ENCODE measurements around the gene MAN1A1. TPM values are rescaled to one million over a fixed set of nuclear protein-coding genes. Genes with fewer than 3 reads are reported as not detected.
A peak's percentile ranks its signal among the peaks of the same experiment; 100 is the strongest.

The MAN1A1 gene
- total and polyA plus RNA-seq, 2 of the 8 experiments (the other 6 are each of a cell fraction or from before 2014, with no cell fraction given), result 1.8 to 5.4 TPM

DNA sequence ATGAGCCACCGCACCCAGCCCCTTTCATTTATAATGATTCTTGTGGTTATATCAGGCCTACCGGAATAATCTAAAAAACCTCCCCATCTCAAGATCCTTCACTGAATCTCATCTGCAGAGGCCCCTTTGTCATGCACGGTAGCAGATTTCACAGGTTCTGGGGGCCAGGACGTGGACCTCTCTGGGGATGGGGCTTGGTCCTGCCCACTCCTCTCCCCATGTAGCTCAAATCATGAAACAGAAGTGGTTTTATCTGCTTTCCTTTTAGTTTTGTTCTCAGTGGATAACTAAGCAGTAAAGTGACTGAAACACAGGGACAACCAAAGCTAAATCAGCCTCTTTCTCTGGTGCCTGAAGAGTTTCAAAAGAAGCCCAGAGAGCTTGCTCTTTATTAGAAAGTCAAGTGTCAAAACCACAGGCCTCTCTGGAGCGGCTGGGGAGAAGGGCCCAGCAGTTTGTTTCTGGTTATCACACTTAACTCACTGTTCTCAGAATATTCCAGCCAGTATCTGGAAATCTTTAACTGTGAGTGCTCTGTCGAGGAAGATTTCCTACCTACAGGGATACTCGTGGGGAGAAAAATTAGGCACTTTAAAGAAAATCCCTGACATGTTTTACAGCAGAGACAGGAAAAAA is 210.5 kb downstream of the MAN1A1 start:
- H3K79me1 ChIP-seq (ENCODE audit: low read depth, low read length), result no peaks in the 10 kb centered on the region
- DNase-seq (ENCODE audit: low read depth in 1 of 2, low spot score in 2 of 2) (no peak), FAIRE-seq (no peak)
- H3K4me2 ChIP-seq (ENCODE audit: insufficient read depth in 1 of 2, low read depth in 2 of 2, low read length in 2 of 2), result no peak overlapping the region
- H3K79me2 ChIP-seq (ENCODE audit: control insufficient read depth in 1 of 2, insufficient read depth in 2 of 2, low read length in 2 of 2), result no peaks in the 10 kb centered on the region
- H3K18ac ChIP-seq (ENCODE audit: extremely low read depth, low read length), result no peak overlapping the region
- no peaks in the 10 kb centered on the region for H3K4me1 ChIP-seq (replicated peaks in 1 of 4; ENCODE audit: control insufficient read depth in 3 of 4, insufficient read depth in 4 of 4, low read length in 3 of 4)
- H3K23me2 ChIP-seq (ENCODE audit: low read depth, low read length), result no peaks in the 10 kb centered on the region
- no peaks in the 10 kb centered on the region for H3K27me3 ChIP-seq (replicated peaks in 1 of 4; ENCODE audit: control insufficient read depth in 3 of 4, extremely low read depth in 1 of 4, insufficient read depth in 3 of 4, low read length in 3 of 4)
- no peak overlapping the region for H3K56ac ChIP-seq (replicated peaks; ENCODE audit: insufficient read length, low read depth, low read length)
- H2AFZ ChIP-seq (ENCODE audit: low read length), result peak overlapping the region; percentile 67; the same call in 1 of the 2 replicates
- TF ChIP-seq FOSL1 (IDR thresholded peaks at IDR 0.05; ENCODE audit: insufficient read depth, low read depth, low read length), result no peak
- TF ChIP-seq POU5F1 (IDR thresholded peaks at IDR 0.05; ENCODE audit: low read depth, low read length), result 0 out of 2 replicates have a peak, but pooled peaks have one; percentile 17
- no peak overlapping the region for H4K91ac ChIP-seq (replicated peaks; ENCODE audit: insufficient read length, low read length)
- no peak overlapping the region for H2BK12ac ChIP-seq (ENCODE audit: low read depth, low read length)
- H3K9ac ChIP-seq (replicated peaks in 1 of 4; ENCODE audit: extremely low read depth in 1 of 4, low read depth in 3 of 4, low read length in 3 of 4), result no peak overlapping the region
- H3K36me3 ChIP-seq (ENCODE audit: control insufficient read depth in 2 of 4, insufficient read depth in 4 of 4, low read length in 3 of 4), result no peaks in the 10 kb centered on the region
- H3K4ac ChIP-seq (replicated peaks; ENCODE audit: insufficient read length, low read depth, low read length), result no peak overlapping the region
- H3K27ac ChIP-seq (ENCODE audit: low read depth, low read length), result no peak overlapping the region
- no peak overlapping the region for H4K8ac ChIP-seq (ENCODE audit: extremely low read depth, insufficient read depth, low read length)
- no peaks in the 10 kb centered on the region for H3K9me3 ChIP-seq (ENCODE audit: insufficient read depth in 2 of 2, low read depth in 1 of 2, low read length in 1 of 2)
- CTCF ChIA-PET (ENCODE audit: partially characterized antibody), result interaction anchor here (1.2 to 2.4 kb wide), 3 partner anchors 10 to 29 kb away, joined by 3 to 13 read pairs (median 9); no protein-coding TSS in a partner anchor
- 86% methylated on average over 7 of the region's 7 CpGs; no CpG with 5 or more reads in 1 of the 2 experiments for WGBS, 2 experiments (ENCODE audit: extremely low coverage in 1 of 2, insufficient coverage in 1 of 2, insufficient read length in 1 of 2, insufficient replicate concordance in 2 of 2, low coverage in 1 of 2, low lambda C conversion rate in 2 of 2, missing lambda C conversion rate in 1 of 2)
- H4K5ac ChIP-seq (ENCODE audit: insufficient read length, low read depth, low read length), result no peak overlapping the region
- H2BK15ac ChIP-seq (ENCODE audit: low read length), result no peak overlapping the region
- no peak overlapping the region for H3K4me3 ChIP-seq (ENCODE audit: extremely low read depth in 1 of 4, insufficient read depth in 2 of 4, low read depth in 3 of 4, low read length in 4 of 4)
- no peak overlapping the region for H2AK5ac ChIP-seq (ENCODE audit: low read depth, low read length)
- H2BK20ac ChIP-seq (ENCODE audit: low read length), result no peak overlapping the region
- POLR2A ChIA-PET (ENCODE audit: partially characterized antibody), result no interaction called here
- H4K20me1 ChIP-seq (replicated peaks in 1 of 2; ENCODE audit: control insufficient read depth in 1 of 2, insufficient read depth in 2 of 2, low read length in 2 of 2), result no peaks in the 10 kb centered on the region
- no peak overlapping the region for H2BK5ac ChIP-seq (ENCODE audit: low read depth, low read length)
- no peak overlapping the region for H2BK120ac ChIP-seq (replicated peaks; ENCODE audit: low read depth, low read length)
- H3K23ac ChIP-seq (ENCODE audit: insufficient read length), result no peak overlapping the region
- no peak overlapping the region for H3K14ac ChIP-seq (ENCODE audit: insufficient read length)
